K562 (cell line): Measurements from ENCODE around the gene ITPR1. TPM values are rescaled to one million over a fixed set of nuclear protein-coding genes. Genes with fewer than 3 reads are reported as not detected.
A peak's percentile ranks its signal among the peaks of the same experiment; 100 is the strongest.

Source experiments
- ARID3A ChIP-seq: IDR thresholded peaks from 2 replicates; pipeline ENCODE4 v1.6.1; 2012; ENCODE audit warnings: low read depth, low read length, improper control_type of control experiment, borderline replicate concordance
- ATF1 ChIP-seq, 2 experiments: fragments of 450-650 bp in 1 of 2; IDR thresholded peaks; 2 replicates each; pipeline ENCODE4 v1.6.1; 2016; ENCODE audit warnings: missing compliant biosample characterization in 1 of 2, missing genetic modification characterization in 1 of 2
- ATF3 ChIP-seq, 2 experiments: fragments of 450-650 bp in 1 of 2; sonication (generic) in 1 of 2; formaldehyde crosslinking in 1 of 2; IDR thresholded peaks in 1 of 2; conservative IDR thresholded peaks in 1 of 2; 2 replicates each; pipeline versions ENCODE4 v1.6.1 to v1.8.1; 2016 to 2023; ENCODE audit warnings: mild to moderate bottlenecking in 2 of 2, moderate library complexity in 2 of 2, inconsistent platforms in 1 of 2, missing genetic modification reagents in 1 of 2
- DACH1 ChIP-seq: fragments of 450-650 bp; IDR thresholded peaks from 2 replicates; pipeline ENCODE4 v1.6.1; 2018; ENCODE audit not compliant: partially characterized antibody
- ESRRA ChIP-seq: fragments of 450-650 bp; IDR thresholded peaks from 2 replicates; pipeline ENCODE4 v1.6.1; 2014; ENCODE audit warnings: low read depth, mild to moderate bottlenecking, moderate library complexity, borderline replicate concordance
- ETV5 ChIP-seq: sonication (generic); formaldehyde crosslinking; IDR thresholded peaks from 2 replicates; pipeline ENCODE4 v1.4.0; 2020; ENCODE audit warnings: low read depth, mild to moderate bottlenecking, missing genetic modification reagents
- FOXP1 ChIP-seq: sonication (generic); formaldehyde crosslinking; IDR thresholded peaks from 2 replicates; pipeline ENCODE4 v1.8.0; 2022; ENCODE audit warnings: mild to moderate bottlenecking, missing genetic modification reagents
- HNRNPL ChIP-seq: fragments of 200-400 bp; formaldehyde crosslinking; IDR thresholded peaks from 2 replicates; pipeline ENCODE4 v1.6.1; 2017; ENCODE audit warnings: low read depth, mild to moderate bottlenecking, low read length
- JUND ChIP-seq, 2 experiments: IDR thresholded peaks; 2 replicates in 1 of 2; 3 replicates in 1 of 2; pipeline ENCODE4 v1.6.1; 2011; ENCODE audit warnings: borderline replicate concordance in 2 of 2, low read depth in 2 of 2, low read length in 2 of 2, improper control_type of control experiment in 1 of 2, missing biosample characterization in 1 of 2, missing genetic modification characterization in 1 of 2, missing genetic modification reagents in 1 of 2
- MITF ChIP-seq: IDR thresholded peaks from 2 replicates; pipeline ENCODE4 v1.6.1; 2014; ENCODE audit warnings: antibody characterized with exemption
- NFIC ChIP-seq: fragments of 450-650 bp; IDR thresholded peaks from 2 replicates; pipeline ENCODE4 v1.6.1; 2017; ENCODE audit warnings: mild to moderate bottlenecking, inconsistent platforms
- RBFOX2 ChIP-seq: fragments of 200-400 bp; formaldehyde crosslinking; IDR thresholded peaks from 2 replicates; pipeline ENCODE4 v1.6.1; 2017; ENCODE audit warnings: low read depth, mild to moderate bottlenecking, low read length, moderate library complexity
- SIN3A ChIP-seq, 2 experiments: fragments of 150-350 bp in 1 of 2; IDR thresholded peaks; 2 replicates each; pipeline ENCODE4 v1.6.1; 2011 to 2016; ENCODE audit warnings: borderline replicate concordance in 2 of 2, low read depth in 2 of 2, low read length in 2 of 2, mild to moderate bottlenecking in 2 of 2, moderate library complexity in 2 of 2; ENCODE audit not compliant: control insufficient read depth in 1 of 2
- SUPT5H ChIP-seq: fragments of 450-650 bp; IDR thresholded peaks from 2 replicates; pipeline ENCODE4 v1.6.1; 2016
- TFAP4 ChIP-seq: sonication (generic); formaldehyde crosslinking; IDR thresholded peaks from 2 replicates; pipeline ENCODE4 v1.8.0; 2022; ENCODE audit warnings: missing genetic modification reagents, mild to moderate bottlenecking, moderate library complexity, borderline replicate concordance
- USF2 ChIP-seq: sonication (generic); formaldehyde crosslinking; IDR thresholded peaks from 2 replicates; pipeline ENCODE4 v1.5.0; 2020; ENCODE audit warnings: missing genetic modification reagents
- ZFPM2 ChIP-seq: fragments of 250-450 bp; sonication (Bioruptor Pico); IDR thresholded peaks from 2 replicates; pipeline ENCODE4 v1.5.1; 2022; ENCODE audit warnings: mild to moderate bottlenecking
- ZNF134 ChIP-seq: fragments of 250-450 bp; sonication (Bioruptor Pico); conservative IDR thresholded peaks from 2 replicates; pipeline ENCODE4 v1.4.0; 2020
- polyA plus RNA-seq, 8 experiments: library from polyadenylated mRNA; depleted of rRNA in 4 of 8; stranded (reverse) in 5 of 8; unstranded in 3 of 8; fragments of >200 nt; fragmentation: Nextera tagmentation in 2 of 8; fragmentation: Illumina TruSeq in 1 of 8; extraction: Ambion mirVana in 2 of 8; extraction: Trizol in 1 of 8; gene quantifications; 2 replicates each; pipeline versions ENCODE4 v1.2.1 to v1.2.3, GENCODE V29; 2011 to 2014; ENCODE audit warnings: inconsistent platforms in 1 of 8, missing spikeins in 1 of 8
- total RNA-seq, 7 experiments: library from RNA; depleted of rRNA in 6 of 7; stranded (reverse); fragments of >200 nt in 6 of 7; fragmentation: Illumina TruSeq in 2 of 7; extraction: Trizol in 2 of 7; gene quantifications; 2 replicates each; pipeline versions ENCODE4 v1.2.1 to v1.2.3, GENCODE V29; 2011 to 2021; ENCODE audit warnings: low replicate concordance in 1 of 7

The ITPR1 gene
- total and polyA plus RNA-seq, 9 of the 15 experiments (the other 6 are each of a cell fraction or from before 2014, with no cell fraction given): 22.4 to 40.0 (median 27.4) TPM

GRCh38 chr3:4739289-4740236 is 246.4 kb downstream of the ITPR1 start (continued):
- TF ChIP-seq USF2 (peak; percentile 63), TFAP4 (CRISPR knock-in tag) (peak; percentile 86), SUPT5H (peak; percentile 51; the same call in 1 of the 2 replicates), ETV5 (CRISPR knock-in tag) (peak; percentile 91), ESRRA (peak; percentile 78; the same call in 1 of the 2 replicates), ATF1 (CRISPR knock-in tag; IDR thresholded peaks at IDR 0.05) (no peak), ATF1 (tag; IDR thresholded peaks at IDR 0.05) (peak; percentile 72), FOXP1 (CRISPR knock-in tag) (peak; percentile 46; the same call in 1 of the 2 replicates), JUND (IDR thresholded peaks at IDR 0.05; ENCODE audit: borderline replicate concordance, low read depth, low read length) (peak; percentile 56; the same call in 1 of the 2 replicates), JUND (tag; IDR thresholded peaks at IDR 0.05; ENCODE audit: borderline replicate concordance, low read depth, low read length) (peak; percentile 64; the same call in 1 of the 3 replicates), DACH1 (peak; percentile 43), SIN3A (IDR thresholded peaks at IDR 0.05; ENCODE audit: borderline replicate concordance in 2 of 2, control insufficient read depth in 1 of 2, low read depth in 2 of 2, low read length in 2 of 2) (no peak), NFIC (peak; percentile 42; the same call in 1 of the 2 replicates), ZFPM2 (CRISPR knock-in tag) (peak; percentile 44; the same call in 1 of the 2 replicates), RBFOX2 (peak; percentile 42; the same call in 1 of the 2 replicates), ZNF134 (CRISPR knock-in tag) (0 out of 2 replicates have a peak, but pooled peaks have one; percentile 6), ARID3A (0 out of 2 replicates have a peak, but pooled peaks have one; percentile 10), MITF (peak; percentile 31; the same call in 1 of the 2 replicates), HNRNPL (no peak), ATF3 (IDR thresholded peaks at IDR 0.05) (no peak), ATF3 (CRISPR knock-in tag; conservative IDR thresholded peaks at IDR 0.05) (no peak)
